Measurements from ENCODE around the gene MDGA2. TPM values are rescaled to one million over a fixed set of nuclear protein-coding genes. Genes with fewer than 3 reads are reported as not detected.

Gene MDGA2
- total and polyA plus RNA-seq, 2 of the 8 experiments (the other 6 are each of a cell fraction or from before 2014, with no cell fraction given), result 0.11 to 0.69 TPM

DNA sequence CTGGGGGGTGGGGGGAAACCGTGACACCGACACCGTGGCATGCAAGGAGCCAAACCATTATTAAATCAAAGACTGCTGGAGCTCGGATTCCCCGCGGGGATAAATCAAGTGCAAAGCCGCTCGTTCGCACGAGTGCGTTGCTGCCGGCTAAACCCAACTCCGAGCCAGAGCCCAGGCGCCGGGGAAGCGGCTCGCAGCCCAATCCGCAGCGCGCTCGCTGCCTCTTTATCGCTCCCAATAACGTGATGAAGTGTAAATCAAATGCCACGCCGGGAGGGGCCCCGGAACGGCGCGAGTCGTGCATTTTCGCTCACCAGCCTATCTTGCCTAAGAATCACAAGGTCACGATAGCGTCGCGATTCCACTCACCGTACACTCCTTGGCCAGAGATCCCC is 1.3 kb downstream of the MDGA2 start:
- H2AFZ ChIP-seq (ENCODE audit: low read length), result peak overlapping the region; percentile 89; the same call in 1 of the 2 replicates
- H3K36me3 ChIP-seq (ENCODE audit: control insufficient read depth in 2 of 4, insufficient read depth in 4 of 4, low read length in 3 of 4), result no peaks in the 10 kb centered on the region
- no peaks in the 10 kb centered on the region for H3K79me2 ChIP-seq (ENCODE audit: control insufficient read depth in 1 of 2, insufficient read depth in 2 of 2, low read length in 2 of 2)
- peaks cover 0 to 6% (median 0%) of the 10 kb centered on the region in 4 experiments; a peak in 3 of 7 replicates for H3K4me1 ChIP-seq (replicated peaks in 1 of 4; ENCODE audit: control insufficient read depth in 3 of 4, insufficient read depth in 4 of 4, low read length in 3 of 4)
- no peak overlapping the region for H2BK20ac ChIP-seq (ENCODE audit: low read length)
- H3K23me2 ChIP-seq (ENCODE audit: low read depth, low read length), result peaks cover 20% of the 10 kb centered on the region; the same call in 1 of the 2 replicates
- no peak overlapping the region for H3K18ac ChIP-seq (ENCODE audit: extremely low read depth, low read length)
- no peaks in the 10 kb centered on the region for H3K9me3 ChIP-seq (ENCODE audit: insufficient read depth in 2 of 2, low read depth in 1 of 2, low read length in 1 of 2)
- H3K79me1 ChIP-seq (ENCODE audit: low read depth, low read length), result no peaks in the 10 kb centered on the region
- TF ChIP-seq CHD1 (IDR thresholded peaks at IDR 0.05; ENCODE audit: low read depth, low read length) (no peak), SIN3A (conservative IDR thresholded peaks at IDR 0.05 in 1 of 2, IDR thresholded peaks at IDR 0.05 in 1 of 2; ENCODE audit: low read depth in 1 of 2, low read length in 2 of 2) (no peak), SRF (IDR thresholded peaks at IDR 0.05; ENCODE audit: low read depth, low read length) (no peak), USF2 (IDR thresholded peaks at IDR 0.05; ENCODE audit: low read length) (no peak), SP1 (IDR thresholded peaks at IDR 0.05; ENCODE audit: low read depth, low read length) (no peak), EZH2 (IDR thresholded peaks at IDR 0.05; ENCODE audit: low read depth, low read length, severe bottlenecking) (peak; percentile 85), SUZ12 (IDR thresholded peaks at IDR 0.05; ENCODE audit: low read length) (peak; percentile 86)
- H2BK15ac ChIP-seq (ENCODE audit: low read length), result 0 out of 2 replicates have a peak overlapping the region, but pooled peaks have one; percentile 65
- H3K23ac ChIP-seq (ENCODE audit: insufficient read length), result no peak overlapping the region
- no peak overlapping the region for H4K8ac ChIP-seq (ENCODE audit: extremely low read depth, insufficient read depth, low read length)
- no peak overlapping the region for H3K4ac ChIP-seq (replicated peaks; ENCODE audit: insufficient read length, low read depth, low read length)
- POLR2A ChIA-PET (ENCODE audit: partially characterized antibody), result interaction anchor here (0.6 kb wide), 2 partner anchors 29 to 132 kb away, joined by 3 to 4 read pairs; no protein-coding TSS in a partner anchor
- H3K4me2 ChIP-seq (ENCODE audit: insufficient read depth in 1 of 2, low read depth in 2 of 2, low read length in 2 of 2), result peak overlapping the region; percentile 93 to 100
- no peak overlapping the region for H2BK5ac ChIP-seq (ENCODE audit: low read depth, low read length)
- peaks cover 3 to 6% of the 10 kb centered on the region in 2 experiments for H4K20me1 ChIP-seq (replicated peaks in 1 of 2; ENCODE audit: control insufficient read depth in 1 of 2, insufficient read depth in 2 of 2, low read length in 2 of 2)
- peak overlapping the region; percentile 56 to 81 (median 69) for H3K4me3 ChIP-seq (ENCODE audit: extremely low read depth in 1 of 4, insufficient read depth in 2 of 4, low read depth in 3 of 4, low read length in 4 of 4)
- no peak overlapping the region for H3K9ac ChIP-seq (replicated peaks in 1 of 4; ENCODE audit: extremely low read depth in 1 of 4, low read depth in 3 of 4, low read length in 3 of 4)
- CTCF ChIA-PET (ENCODE audit: partially characterized antibody), result no interaction called here
- no peak overlapping the region for H4K5ac ChIP-seq (ENCODE audit: insufficient read length, low read depth, low read length)
- H3K27ac ChIP-seq (ENCODE audit: low read depth, low read length), result no peak overlapping the region
- H3K14ac ChIP-seq (ENCODE audit: insufficient read length), result no peak overlapping the region
- 0 out of 2 replicates have a peak overlapping the region, but pooled peaks have one; percentile 69 for H2BK12ac ChIP-seq (ENCODE audit: low read depth, low read length)
- WGBS, 2 experiments (ENCODE audit: extremely low coverage in 1 of 2, insufficient coverage in 1 of 2, insufficient read length in 1 of 2, insufficient replicate concordance in 2 of 2, low coverage in 1 of 2, low lambda C conversion rate in 2 of 2, missing lambda C conversion rate in 1 of 2), result 2% methylated on average over 24 of the region's 36 CpGs; no CpG with 5 or more reads in 1 of the 2 experiments
- H4K91ac ChIP-seq (replicated peaks; ENCODE audit: insufficient read length, low read length), result no peak overlapping the region
- DNase-seq (ENCODE audit: low read depth in 1 of 2, low spot score in 2 of 2), result peak in 1 of 2 experiments; percentile 64
- H3K27me3 ChIP-seq (replicated peaks in 1 of 4; ENCODE audit: control insufficient read depth in 3 of 4, extremely low read depth in 1 of 4, insufficient read depth in 3 of 4, low read length in 3 of 4), result peaks cover 22 to 52% (median 43%) of the 10 kb centered on the region in 4 experiments
- no peak for FAIRE-seq
- H2BK120ac ChIP-seq (replicated peaks; ENCODE audit: low read depth, low read length), result no peak overlapping the region
- H3K56ac ChIP-seq (replicated peaks; ENCODE audit: insufficient read length, low read depth, low read length), result no peak overlapping the region
- H2AK5ac ChIP-seq (ENCODE audit: low read depth, low read length), result no peak overlapping the region

Measured in H1 (cell line).